ENCODE measurements around the gene PDCD4. TPM values are rescaled to one million over a fixed set of nuclear protein-coding genes. Genes with fewer than 3 reads are reported as not detected.

PDCD4 gene
- total and polyA plus RNA-seq, 10 of the 15 experiments (the other 5 are each of a cell fraction or from before 2014, with no cell fraction given), result 101 to 372 (median 171) TPM

GRCh38 chr10:110872145-110872983, 636 bp downstream of the PDCD4 start:
- intact Hi-C loops (cut with micrococcal nuclease; ENCODE audit: unreplicated experiment) (loop anchor here (2.0 to 10.0 kb wide), 4 partner anchors 70 to 368 kb away; no protein-coding TSS in a partner anchor), in situ Hi-C loops (cut with MboI) (no loop called here)
- no peaks in the 10 kb centered on the region for H3K9me3 ChIP-seq (replicated peaks; ENCODE audit: control insufficient read depth, insufficient read depth, low read length)
- peak overlapping the region; percentile 65 for H3K4me3 ChIP-seq
- peak overlapping the region; percentile 44; the same call in 1 of the 2 replicates for H3K4me2 ChIP-seq (ENCODE audit: control insufficient read depth, insufficient read depth)
- H4K20me1 ChIP-seq (ENCODE audit: control insufficient read depth, insufficient read depth), result no peaks in the 10 kb centered on the region
- CTCF ChIA-PET, result interaction anchor here (0.7 to 2.3 kb wide), 12 partner anchors 11 to 126 kb away, joined by 3 to 27 read pairs (median 6); no protein-coding TSS in a partner anchor
- under 1% methylated on average over 47 of the region's 70 CpGs for WGBS (ENCODE audit: insufficient coverage, insufficient replicate concordance, low lambda C conversion rate, missing lambda C conversion rate)
- no peak for DNase-seq (ENCODE audit: low read depth, low spot score)
- no peaks in the 10 kb centered on the region for H3K36me3 ChIP-seq (ENCODE audit: control insufficient read depth in 2 of 2, insufficient read depth in 2 of 2, low read length in 1 of 2)
- peak overlapping the region; percentile 99 for H3K27ac ChIP-seq (ENCODE audit: control insufficient read depth, insufficient read depth)
- SMC1A ChIA-PET (ENCODE audit: uncharacterized antibody, unreplicated experiment), result interaction anchor here (0.9 to 3.2 kb wide), 19 partner anchors 8 to 98 kb away, joined by 3 to 29 read pairs (median 7); no protein-coding TSS in a partner anchor
- peak; percentile 59 for FAIRE-seq
- POLR2A ChIA-PET, result interaction anchor here (0.7 to 2.3 kb wide), 20 partner anchors 10 to 449 kb away, joined by 3 to 24 read pairs (median 5); no protein-coding TSS in a partner anchor
- H3K4me1 ChIP-seq (ENCODE audit: control insufficient read depth, insufficient read depth, low read length), result peaks cover 39% of the 10 kb centered on the region
- H3K9ac ChIP-seq (ENCODE audit: control insufficient read depth, insufficient read depth, low read length), result peak overlapping the region; percentile 94
- ATAC-seq, result peak; percentile 65
- no TSS peak for BruUV-seq (replicated peaks)
- RAD21 ChIA-PET (ENCODE audit: unreplicated experiment), result interaction anchor here (0.7 to 3.2 kb wide), 27 partner anchors 10 to 258 kb away, joined by 3 to 40 read pairs (median 5); partner anchors contain the start of gene BBIP1
- no peaks in the 10 kb centered on the region for H3K27me3 ChIP-seq (replicated peaks in 1 of 2; ENCODE audit: control insufficient read depth in 2 of 2, insufficient read depth in 2 of 2, low read length in 1 of 2)
- H3K79me2 ChIP-seq (ENCODE audit: control insufficient read depth, insufficient read depth, low read length), result peaks cover 79% of the 10 kb centered on the region
- H2AFZ ChIP-seq (ENCODE audit: control insufficient read depth, low read depth, low read length), result peak overlapping the region; percentile 31; the same call in 1 of the 2 replicates
- TF ChIP-seq ZNF274 (IDR thresholded peaks at IDR 0.05; ENCODE audit: insufficient read depth, insufficient read length) (no peak), SMARCA5 (IDR thresholded peaks at IDR 0.05) (no peak), HDAC6 (IDR thresholded peaks at IDR 0.05; ENCODE audit: unreplicated experiment) (no peak), RFX5 (IDR thresholded peaks at IDR 0.05; ENCODE audit: low read depth, low read length) (no peak), IKZF2 (IDR thresholded peaks at IDR 0.05) (peak in 1 of 2 experiments; percentile 15; a peak in 2 of 4 replicates), BHLHE40 (IDR thresholded peaks at IDR 0.05; ENCODE audit: borderline replicate concordance in 1 of 2, low read depth in 2 of 2, low read length in 1 of 2) (peak; percentile 64 to 90; a peak in 3 of 4 replicates), ZZZ3 (IDR thresholded peaks at IDR 0.05; ENCODE audit: control insufficient read depth, insufficient read length, low read depth) (no peak), SIN3A (IDR thresholded peaks at IDR 0.05; ENCODE audit: low read depth, low read length) (no peak)
- TF ChIP-seq, protein P1, sequence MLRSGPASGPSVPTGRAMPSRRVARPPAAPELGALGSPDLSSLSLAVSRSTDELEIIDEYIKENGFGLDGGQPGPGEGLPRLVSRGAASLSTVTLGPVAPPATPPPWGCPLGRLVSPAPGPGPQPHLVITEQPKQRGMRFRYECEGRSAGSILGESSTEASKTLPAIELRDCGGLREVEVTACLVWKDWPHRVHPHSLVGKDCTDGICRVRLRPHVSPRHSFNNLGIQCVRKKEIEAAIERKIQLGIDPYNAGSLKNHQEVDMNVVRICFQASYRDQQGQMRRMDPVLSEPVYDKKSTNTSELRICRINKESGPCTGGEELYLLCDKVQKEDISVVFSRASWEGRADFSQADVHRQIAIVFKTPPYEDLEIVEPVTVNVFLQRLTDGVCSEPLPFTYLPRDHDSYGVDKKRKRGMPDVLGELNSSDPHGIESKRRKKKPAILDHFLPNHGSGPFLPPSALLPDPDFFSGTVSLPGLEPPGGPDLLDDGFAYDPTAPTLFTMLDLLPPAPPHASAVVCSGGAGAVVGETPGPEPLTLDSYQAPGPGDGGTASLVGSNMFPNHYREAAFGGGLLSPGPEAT (IDR thresholded peaks at IDR 0.05; ENCODE audit: low read depth), result no peak
- TF ChIP-seq, protein P2, sequence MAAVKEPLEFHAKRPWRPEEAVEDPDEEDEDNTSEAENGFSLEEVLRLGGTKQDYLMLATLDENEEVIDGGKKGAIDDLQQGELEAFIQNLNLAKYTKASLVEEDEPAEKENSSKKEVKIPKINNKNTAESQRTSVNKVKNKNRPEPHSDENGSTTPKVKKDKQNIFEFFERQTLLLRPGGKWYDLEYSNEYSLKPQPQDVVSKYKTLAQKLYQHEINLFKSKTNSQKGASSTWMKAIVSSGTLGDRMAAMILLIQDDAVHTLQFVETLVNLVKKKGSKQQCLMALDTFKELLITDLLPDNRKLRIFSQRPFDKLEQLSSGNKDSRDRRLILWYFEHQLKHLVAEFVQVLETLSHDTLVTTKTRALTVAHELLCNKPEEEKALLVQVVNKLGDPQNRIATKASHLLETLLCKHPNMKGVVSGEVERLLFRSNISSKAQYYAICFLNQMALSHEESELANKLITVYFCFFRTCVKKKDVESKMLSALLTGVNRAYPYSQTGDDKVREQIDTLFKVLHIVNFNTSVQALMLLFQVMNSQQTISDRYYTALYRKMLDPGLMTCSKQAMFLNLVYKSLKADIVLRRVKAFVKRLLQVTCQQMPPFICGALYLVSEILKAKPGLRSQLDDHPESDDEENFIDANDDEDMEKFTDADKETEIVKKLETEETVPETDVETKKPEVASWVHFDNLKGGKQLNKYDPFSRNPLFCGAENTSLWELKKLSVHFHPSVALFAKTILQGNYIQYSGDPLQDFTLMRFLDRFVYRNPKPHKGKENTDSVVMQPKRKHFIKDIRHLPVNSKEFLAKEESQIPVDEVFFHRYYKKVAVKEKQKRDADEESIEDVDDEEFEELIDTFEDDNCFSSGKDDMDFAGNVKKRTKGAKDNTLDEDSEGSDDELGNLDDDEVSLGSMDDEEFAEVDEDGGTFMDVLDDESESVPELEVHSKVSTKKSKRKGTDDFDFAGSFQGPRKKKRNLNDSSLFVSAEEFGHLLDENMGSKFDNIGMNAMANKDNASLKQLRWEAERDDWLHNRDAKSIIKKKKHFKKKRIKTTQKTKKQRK (IDR thresholded peaks at IDR 0.05; ENCODE audit: low read depth, low read length), result no peak
- TF ChIP-seq, protein P3, sequence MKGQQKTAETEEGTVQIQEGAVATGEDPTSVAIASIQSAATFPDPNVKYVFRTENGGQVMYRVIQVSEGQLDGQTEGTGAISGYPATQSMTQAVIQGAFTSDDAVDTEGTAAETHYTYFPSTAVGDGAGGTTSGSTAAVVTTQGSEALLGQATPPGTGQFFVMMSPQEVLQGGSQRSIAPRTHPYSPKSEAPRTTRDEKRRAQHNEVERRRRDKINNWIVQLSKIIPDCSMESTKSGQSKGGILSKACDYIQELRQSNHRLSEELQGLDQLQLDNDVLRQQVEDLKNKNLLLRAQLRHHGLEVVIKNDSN (IDR thresholded peaks at IDR 0.05; ENCODE audit: borderline replicate concordance, extremely low read length, insufficient read depth, low read depth, low read length), result no peak
- TF ChIP-seq, protein P4, sequence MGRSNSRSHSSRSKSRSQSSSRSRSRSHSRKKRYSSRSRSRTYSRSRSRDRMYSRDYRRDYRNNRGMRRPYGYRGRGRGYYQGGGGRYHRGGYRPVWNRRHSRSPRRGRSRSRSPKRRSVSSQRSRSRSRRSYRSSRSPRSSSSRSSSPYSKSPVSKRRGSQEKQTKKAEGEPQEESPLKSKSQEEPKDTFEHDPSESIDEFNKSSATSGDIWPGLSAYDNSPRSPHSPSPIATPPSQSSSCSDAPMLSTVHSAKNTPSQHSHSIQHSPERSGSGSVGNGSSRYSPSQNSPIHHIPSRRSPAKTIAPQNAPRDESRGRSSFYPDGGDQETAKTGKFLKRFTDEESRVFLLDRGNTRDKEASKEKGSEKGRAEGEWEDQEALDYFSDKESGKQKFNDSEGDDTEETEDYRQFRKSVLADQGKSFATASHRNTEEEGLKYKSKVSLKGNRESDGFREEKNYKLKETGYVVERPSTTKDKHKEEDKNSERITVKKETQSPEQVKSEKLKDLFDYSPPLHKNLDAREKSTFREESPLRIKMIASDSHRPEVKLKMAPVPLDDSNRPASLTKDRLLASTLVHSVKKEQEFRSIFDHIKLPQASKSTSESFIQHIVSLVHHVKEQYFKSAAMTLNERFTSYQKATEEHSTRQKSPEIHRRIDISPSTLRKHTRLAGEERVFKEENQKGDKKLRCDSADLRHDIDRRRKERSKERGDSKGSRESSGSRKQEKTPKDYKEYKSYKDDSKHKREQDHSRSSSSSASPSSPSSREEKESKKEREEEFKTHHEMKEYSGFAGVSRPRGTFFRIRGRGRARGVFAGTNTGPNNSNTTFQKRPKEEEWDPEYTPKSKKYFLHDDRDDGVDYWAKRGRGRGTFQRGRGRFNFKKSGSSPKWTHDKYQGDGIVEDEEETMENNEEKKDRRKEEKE (IDR thresholded peaks at IDR 0.05), result no peak

Measured in GM12878 (cell line).